ENCODE results near the gene GTF3C2.

Gene GTF3C2

GRCh38 chr2:27294928-27295327, 61.6 kb downstream of the GTF3C2 start:
- DNase-seq, result no peak

- DNase-seq, result no peak
Measured at GRCh38 chr2:27291865-27292264, 64.7 kb downstream of the GTF3C2 start.

GRCh38 chr2:27290549-27290948, 66.0 kb downstream of the GTF3C2 start:
- no peak for DNase-seq

DNA sequence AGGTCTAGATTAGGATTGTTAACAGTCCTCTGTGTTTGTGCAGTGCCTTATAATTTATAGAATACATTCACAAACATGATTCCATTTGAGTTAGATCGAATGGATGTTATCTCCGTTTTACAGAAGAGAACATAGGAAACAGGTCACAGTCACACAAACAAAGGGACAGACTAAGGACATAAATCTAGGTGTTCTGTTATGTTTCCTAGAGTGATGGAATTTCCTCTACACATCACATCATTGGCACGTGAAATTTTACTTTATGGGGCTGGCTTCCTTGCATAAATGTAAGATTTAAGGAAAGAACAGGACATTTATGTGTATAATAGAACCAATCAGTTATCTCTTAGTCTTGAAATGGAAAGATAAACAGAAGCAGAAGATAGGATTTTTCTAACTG, 68.0 kb downstream of the GTF3C2 start:
- DNase-seq, result no peak

DNA sequence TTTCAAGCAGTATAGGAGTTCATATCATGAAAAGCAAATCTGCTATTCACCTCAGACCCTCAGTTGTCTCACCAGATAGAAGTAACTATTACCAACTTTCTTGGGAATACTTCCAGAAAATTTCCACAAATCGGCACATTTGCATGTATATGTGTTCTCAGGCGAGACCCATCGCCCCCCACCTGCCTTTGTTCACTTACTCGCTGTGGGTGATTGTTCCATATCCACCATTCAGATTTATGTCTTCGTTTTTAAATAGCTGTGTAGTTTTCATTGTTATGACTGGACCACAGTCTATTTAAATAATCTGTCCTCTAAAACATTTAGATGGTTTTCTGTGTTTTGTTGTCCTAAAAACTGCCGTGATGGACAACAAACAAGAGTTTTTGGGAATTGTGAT, 71.1 kb downstream of the GTF3C2 start:
- no peak for DNase-seq

DNA sequence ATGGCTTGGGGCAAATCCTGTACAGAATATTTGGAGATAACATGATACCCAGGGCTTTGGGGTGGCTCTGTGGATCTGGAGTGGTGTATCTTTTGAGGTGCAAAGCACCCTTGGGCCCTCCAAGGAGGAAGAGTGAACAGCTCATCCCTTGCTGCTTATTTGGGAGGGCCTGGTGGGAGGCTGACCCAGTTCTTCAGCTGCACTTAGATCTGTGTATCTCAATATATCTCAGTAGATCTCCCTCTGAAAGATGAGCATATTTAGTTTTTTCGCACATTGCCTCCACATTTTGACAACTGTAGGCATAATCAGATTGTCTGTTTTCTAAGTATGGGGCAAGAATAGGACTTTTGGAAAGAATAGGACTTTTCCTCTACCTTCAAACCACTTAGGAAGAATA, 71.6 kb downstream of the GTF3C2 start:
- no peak for DNase-seq

GRCh38 chr2:27282892-27283291, 73.7 kb downstream of the GTF3C2 start:
- DNase-seq, result no peak

DNA sequence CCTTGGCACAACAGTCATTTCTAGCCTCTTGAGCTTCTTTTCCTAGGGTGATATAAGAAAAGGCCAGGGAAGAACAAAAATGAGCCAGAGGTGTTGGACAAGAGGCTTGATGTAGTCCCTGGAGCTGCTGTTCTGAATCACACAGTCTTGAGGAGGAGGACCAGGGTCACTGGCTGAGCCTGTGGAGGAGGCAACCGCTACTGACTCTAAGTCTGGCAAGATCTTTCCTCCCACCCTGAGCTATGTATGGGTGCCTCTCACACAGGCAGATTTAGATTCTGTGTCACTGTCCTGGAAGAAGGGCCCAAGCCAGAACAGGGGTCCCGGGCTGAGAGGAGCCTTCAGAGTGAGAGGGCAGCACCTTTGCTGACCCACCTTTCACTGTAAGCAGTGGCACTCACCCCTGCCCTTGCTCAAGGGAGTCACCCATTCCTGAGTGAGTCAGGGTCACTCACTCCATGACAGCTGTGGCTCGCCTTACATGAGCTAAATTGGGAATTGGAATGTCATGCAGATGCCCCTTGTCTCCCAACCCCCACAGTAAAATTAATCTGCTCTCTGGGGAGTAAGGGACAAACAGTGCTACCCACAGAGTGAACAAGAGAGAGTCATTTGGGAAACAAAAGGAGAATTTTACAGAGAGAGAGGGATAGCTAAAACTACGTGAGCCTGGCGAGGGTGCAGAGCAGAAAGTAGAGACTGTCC, 74.6 kb downstream of the GTF3C2 start, which contains the start of gene TRIM54:
Gene TRIM54 (plus strand): TSS at position 575 of the 705 bp plus-strand sequence. CDS start 303 bp downstream, outside the sequence.
- DNase-seq, result no peak

GRCh38 chr2:27281442-27281841, 75.1 kb downstream of the GTF3C2 start:
- DNase-seq, result no peak

DNA sequence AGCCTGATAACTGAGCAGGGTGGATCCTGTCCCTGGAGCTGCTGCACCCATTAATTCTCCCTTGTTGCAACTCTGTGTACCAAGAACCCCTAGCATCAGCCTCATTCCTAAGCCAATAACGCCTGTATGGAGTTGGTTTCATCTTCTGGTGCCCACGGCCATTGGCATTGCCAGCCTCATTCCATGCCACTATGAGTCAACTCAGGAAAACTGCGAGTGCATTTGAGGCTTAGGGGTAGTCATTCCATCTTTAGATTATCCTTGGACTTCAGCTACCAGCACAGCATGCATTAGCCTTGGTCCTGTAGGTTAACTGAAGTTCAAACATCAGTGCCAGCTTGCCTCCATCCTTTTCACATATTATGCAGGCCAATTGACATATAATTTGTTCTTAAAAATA, 75.7 kb downstream of the GTF3C2 start:
- DNase-seq, result no peak

DNA sequence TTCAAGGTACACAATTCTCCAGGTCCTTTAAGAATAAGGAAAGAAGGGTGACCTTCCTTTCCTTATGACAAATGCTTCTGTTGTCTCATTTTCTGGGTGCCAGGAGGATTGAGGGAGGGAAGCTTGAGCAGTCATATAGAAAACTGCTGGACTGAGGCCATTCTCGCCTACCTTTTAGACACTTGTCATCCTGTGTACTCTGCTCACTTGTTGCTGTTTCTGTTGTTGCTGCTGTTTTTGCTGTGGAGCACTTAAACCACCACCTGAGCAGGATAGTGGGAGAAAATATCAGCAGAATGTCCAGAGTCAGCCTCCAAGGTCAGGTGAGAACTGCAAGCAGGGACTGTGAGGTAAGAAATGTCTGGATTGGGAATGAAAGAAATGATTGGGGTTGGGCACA, 78.6 kb downstream of the GTF3C2 start:
- DNase-seq, result no peak
